ENCODE results near the gene SPINK7.

The SPINK7 gene

GRCh38 chr5:148347706-148348105 lies 35.5 kb downstream of the SPINK7 start:
- no peak for DNase-seq

DNA sequence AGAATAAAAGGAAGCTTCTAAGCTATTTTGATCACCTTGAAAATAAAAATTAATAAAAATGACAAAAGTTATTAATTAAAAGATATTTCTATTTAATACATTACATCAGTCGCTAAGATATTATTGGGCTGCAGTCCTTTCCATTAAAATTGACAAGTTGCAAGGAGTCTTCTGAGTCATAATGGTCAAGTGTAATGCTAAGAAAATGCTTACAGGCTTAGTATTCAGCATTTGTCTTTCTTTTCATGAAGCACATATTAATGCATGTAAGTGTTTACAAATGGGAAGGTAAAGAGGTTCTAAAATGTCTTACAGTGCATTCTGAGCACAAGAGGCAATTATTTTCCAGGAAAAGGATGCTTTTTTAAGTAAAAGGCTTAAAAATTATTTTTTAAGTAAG lies 40.5 kb downstream of the SPINK7 start:
- no peak for DNase-seq

- DNase-seq, result no peak
These were observed 41.4 kb downstream of the SPINK7 start for GRCh38 chr5:148353634-148354033.

- no peak for DNase-seq
These were observed 52.1 kb downstream of the SPINK7 start for GRCh38 chr5:148364343-148364742.
